Gastrocnemius medialis (tissue), 4 donors: ENCODE data around the gene CTXN1.

ENCODE experiments used
- POLR2A ChIP-seq, 2 donors: fragments of 450-650 bp; IDR thresholded peaks; one replicate each; pipeline ENCODE4 v1.6.1; 2017; ENCODE audit warnings: antibody characterized with exemption in 2 of 2, mild to moderate bottlenecking in 2 of 2, moderate library complexity in 2 of 2
- TF ChIP-seq, protein P1 (sequence below), 5 experiments: fragments of 450-650 bp in 3 of 5; fragments of 200-600 bp in 2 of 5; sonication (generic) in 2 of 5; IDR thresholded peaks in 4 of 5; conservative IDR thresholded peaks in 1 of 5; 1 replicate in 4 of 5; 2 replicates in 1 of 5; pipeline ENCODE4 v1.5.1; 2016 to 2019; ENCODE audit warnings: antibody characterized with exemption in 5 of 5, mild to moderate bottlenecking in 3 of 5, moderate library complexity in 3 of 5

DNA sequence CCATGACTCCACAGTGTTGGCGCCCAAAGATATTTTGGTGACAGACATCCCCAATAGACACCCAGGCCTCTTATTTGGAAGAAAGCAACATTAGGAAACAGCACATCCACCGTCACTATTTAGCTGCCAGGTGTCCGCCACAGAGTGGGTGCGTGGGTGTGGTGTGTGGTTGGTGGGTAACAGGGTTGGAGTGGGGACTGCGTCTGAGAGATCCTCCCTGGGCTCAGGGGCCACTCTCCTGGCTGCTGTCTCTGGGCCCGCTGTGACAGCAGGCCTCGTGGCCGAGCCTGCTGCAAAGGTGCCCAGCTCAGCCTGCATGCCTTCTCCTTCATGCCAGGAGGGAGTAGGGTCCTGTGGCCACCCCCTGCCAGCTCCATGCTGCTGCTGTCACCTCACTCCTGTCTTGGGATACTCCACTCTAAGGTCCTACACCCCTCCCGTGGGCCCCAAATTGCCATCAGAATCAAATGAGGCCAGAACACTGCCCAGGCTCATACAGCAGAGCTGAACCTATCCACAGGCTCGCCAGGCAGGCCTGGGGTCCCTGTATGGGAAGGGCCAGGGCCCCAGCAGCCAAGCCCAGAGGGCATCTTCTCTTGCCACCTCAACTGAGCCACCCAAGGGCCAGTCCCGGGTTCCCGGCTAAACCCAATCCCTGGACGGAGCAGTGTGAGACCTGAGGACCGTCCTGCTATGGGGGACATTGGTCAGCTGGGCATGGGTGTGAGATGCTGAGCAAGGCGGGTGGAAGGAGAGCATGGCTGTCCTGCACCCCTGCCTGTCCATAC lies 42.3 kb upstream of the CTXN1 start:
- no peak for TF ChIP-seq POLR2A (IDR thresholded peaks at IDR 0.05)
- TF ChIP-seq, protein P1, sequence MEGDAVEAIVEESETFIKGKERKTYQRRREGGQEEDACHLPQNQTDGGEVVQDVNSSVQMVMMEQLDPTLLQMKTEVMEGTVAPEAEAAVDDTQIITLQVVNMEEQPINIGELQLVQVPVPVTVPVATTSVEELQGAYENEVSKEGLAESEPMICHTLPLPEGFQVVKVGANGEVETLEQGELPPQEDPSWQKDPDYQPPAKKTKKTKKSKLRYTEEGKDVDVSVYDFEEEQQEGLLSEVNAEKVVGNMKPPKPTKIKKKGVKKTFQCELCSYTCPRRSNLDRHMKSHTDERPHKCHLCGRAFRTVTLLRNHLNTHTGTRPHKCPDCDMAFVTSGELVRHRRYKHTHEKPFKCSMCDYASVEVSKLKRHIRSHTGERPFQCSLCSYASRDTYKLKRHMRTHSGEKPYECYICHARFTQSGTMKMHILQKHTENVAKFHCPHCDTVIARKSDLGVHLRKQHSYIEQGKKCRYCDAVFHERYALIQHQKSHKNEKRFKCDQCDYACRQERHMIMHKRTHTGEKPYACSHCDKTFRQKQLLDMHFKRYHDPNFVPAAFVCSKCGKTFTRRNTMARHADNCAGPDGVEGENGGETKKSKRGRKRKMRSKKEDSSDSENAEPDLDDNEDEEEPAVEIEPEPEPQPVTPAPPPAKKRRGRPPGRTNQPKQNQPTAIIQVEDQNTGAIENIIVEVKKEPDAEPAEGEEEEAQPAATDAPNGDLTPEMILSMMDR (IDR thresholded peaks at IDR 0.05 in 4 of 5, conservative IDR thresholded peaks at IDR 0.05 in 1 of 5) = no peak
